ENCODE measurements around the gene MRAS. TPM values are rescaled to one million over a fixed set of nuclear protein-coding genes. Genes with fewer than 3 reads are reported as not detected.

MRAS gene
- polyA plus RNA-seq, 1 of the 3 experiments (the other 2 are of a cell fraction): 25.0 TPM

GRCh38 chr3:138373087-138373735 is 24.8 kb downstream of the MRAS start:
- WGBS (ENCODE audit: low lambda C conversion rate): 91% methylated on average over 7 of the region's 7 CpGs
- H3K4me1 ChIP-seq (ENCODE audit: control insufficient read depth in 1 of 2, insufficient read depth in 2 of 2, low read depth in 1 of 2, low read length in 1 of 2): no peaks in the 10 kb centered on the region
- no peak overlapping the region for H3K27ac ChIP-seq (ENCODE audit: low read depth in 2 of 2, low read length in 1 of 2)
- no peaks in the 10 kb centered on the region for H3K9me3 ChIP-seq
- TF ChIP-seq USF2 (IDR thresholded peaks at IDR 0.05; ENCODE audit: borderline replicate concordance, low read depth, low read length) (no peak), CTCF (IDR thresholded peaks at IDR 0.05) (no peak)
- H3K9me2 ChIP-seq: no peaks in the 10 kb centered on the region
- no peak overlapping the region for H3K4me3 ChIP-seq (ENCODE audit: low read depth in 2 of 2, low read length in 1 of 2)
- H3K27me3 ChIP-seq (ENCODE audit: insufficient read depth): no peaks in the 10 kb centered on the region
- no peak for DNase-seq
- no peak overlapping the region for H2AFZ ChIP-seq (ENCODE audit: low read depth)
- H3F3A ChIP-seq (replicated peaks; ENCODE audit: insufficient read depth): no peaks in the 10 kb centered on the region
- H3K79me2 ChIP-seq (ENCODE audit: insufficient read depth): peaks cover 5% of the 10 kb centered on the region; the same call in 1 of the 2 replicates
- ChIA-PET CTCF (no interaction called here), POLR2A (interaction anchor here (0.6 kb wide), 1 partner anchor 114 kb away, joined by 3 read pairs; no protein-coding TSS in a partner anchor)
- H3K36me3 ChIP-seq (replicated peaks in 1 of 2; ENCODE audit: control insufficient read depth in 1 of 2, insufficient read depth in 2 of 2, low read length in 1 of 2): no peaks in the 10 kb centered on the region
- H3K9ac ChIP-seq: no peak overlapping the region
- no peaks in the 10 kb centered on the region for H4K20me1 ChIP-seq (ENCODE audit: insufficient read depth)
- no peak overlapping the region for H3K4me2 ChIP-seq

GRCh38 chr3:138373736-138374094 is 25.3 kb downstream of the MRAS start:
- Histone ChIP-seq H3K4me1 (ENCODE audit: control insufficient read depth in 1 of 2, insufficient read depth in 2 of 2, low read depth in 1 of 2, low read length in 1 of 2) (no peaks in the 10 kb centered on the region), H3F3A (replicated peaks; ENCODE audit: insufficient read depth) (no peaks in the 10 kb centered on the region), H3K4me2 (no peak overlapping the region), H3K9me2 (no peaks in the 10 kb centered on the region), H3K27me3 (ENCODE audit: insufficient read depth) (no peaks in the 10 kb centered on the region), H3K9ac (no peak overlapping the region), H3K36me3 (replicated peaks in 1 of 2; ENCODE audit: control insufficient read depth in 1 of 2, insufficient read depth in 2 of 2, low read length in 1 of 2) (no peaks in the 10 kb centered on the region), H3K9me3 (no peaks in the 10 kb centered on the region), H2AFZ (ENCODE audit: low read depth) (no peak overlapping the region), H4K20me1 (ENCODE audit: insufficient read depth) (no peaks in the 10 kb centered on the region), H3K79me2 (ENCODE audit: insufficient read depth) (peaks cover 5% of the 10 kb centered on the region; the same call in 1 of the 2 replicates), H3K27ac (ENCODE audit: low read depth in 2 of 2, low read length in 1 of 2) (no peak overlapping the region), H3K4me3 (ENCODE audit: low read depth in 2 of 2, low read length in 1 of 2) (no peak overlapping the region)
- CTCF ChIA-PET: no interaction called here
- no peak for TF ChIP-seq ELF1 (IDR thresholded peaks at IDR 0.05)
- TF ChIP-seq USF1 (IDR thresholded peaks at IDR 0.05; ENCODE audit: borderline replicate concordance, low read depth): no peak
- TF ChIP-seq FOXJ3 (CRISPR knock-in tag; IDR thresholded peaks at IDR 0.05): no peak
- no peak for TF ChIP-seq RFX5 (IDR thresholded peaks at IDR 0.05; ENCODE audit: low read length)
- TF ChIP-seq MEF2A (IDR thresholded peaks at IDR 0.05; ENCODE audit: borderline replicate concordance, low read depth): no peak
- TF ChIP-seq TCF12 (IDR thresholded peaks at IDR 0.05): no peak
- no peak for TF ChIP-seq SMC3 (IDR thresholded peaks at IDR 0.05; ENCODE audit: low read depth, low read length)
- no peak for TF ChIP-seq SIN3A (IDR thresholded peaks at IDR 0.05; ENCODE audit: borderline replicate concordance, low read depth, low read length)
- no peak for TF ChIP-seq ZBTB33 (IDR thresholded peaks at IDR 0.05; ENCODE audit: borderline replicate concordance, low read depth)
- TF ChIP-seq IRF3 (IDR thresholded peaks at IDR 0.05; ENCODE audit: low read depth, low read length): no peak
- no peak for TF ChIP-seq USF2 (IDR thresholded peaks at IDR 0.05; ENCODE audit: borderline replicate concordance, low read depth, low read length)
- no peak for TF ChIP-seq GATA2 (CRISPR knock-in tag; IDR thresholded peaks at IDR 0.05)
- TF ChIP-seq EZH2phosphoT487 (IDR thresholded peaks at IDR 0.05; ENCODE audit: borderline replicate concordance, low read depth): no peak
- no peak for TF ChIP-seq TEAD4 (IDR thresholded peaks at IDR 0.05; ENCODE audit: borderline replicate concordance, insufficient read depth)
- TF ChIP-seq TAF1 (IDR thresholded peaks at IDR 0.05; ENCODE audit: borderline replicate concordance, low read depth, low read length): no peak
- no peak for DNase-seq
- POLR2A ChIA-PET: interaction anchor here (0.6 kb wide), 1 partner anchor 115 kb away, joined by 3 read pairs; no protein-coding TSS in a partner anchor
- WGBS (ENCODE audit: low lambda C conversion rate): 97% methylated on average over 5 of the region's 5 CpGs

Measured in SK-N-SH (cell line).